ENCODE results near the gene TRIM29. TPM values are rescaled to one million over a fixed set of nuclear protein-coding genes. Genes with fewer than 3 reads are reported as not detected.
A peak's percentile ranks its signal among the peaks of the same experiment; 100 is the strongest.
"Not testable (repeated sequence)": the region's sequence is repeated elsewhere in the genome, so short reads cannot be mapped to it uniquely, and the experiment has no call there.

Gene TRIM29
- polyA plus RNA-seq, 1 donor from 2014 or later, result not detected

DNA sequence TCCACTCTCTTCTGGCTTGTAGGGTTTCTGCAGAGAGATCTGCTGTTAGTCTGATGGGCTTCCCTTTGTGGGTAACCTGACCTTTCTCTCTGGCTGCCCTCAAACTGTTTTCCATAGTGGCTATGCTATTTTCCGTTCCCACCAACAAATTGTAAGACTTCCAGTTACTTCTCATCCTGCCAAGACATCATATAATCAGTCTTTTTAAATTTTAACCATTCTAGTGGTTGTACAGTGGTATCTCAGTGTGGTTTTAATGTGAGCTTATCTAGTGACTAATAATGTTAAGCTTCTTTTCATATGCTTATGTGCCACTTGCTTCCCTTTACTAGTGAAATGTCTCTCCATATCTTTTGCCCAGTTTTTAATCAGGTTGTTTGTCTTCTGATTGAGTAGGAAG, 13.6 kb upstream of the TRIM29 start:
- peaks cover 26% of the 10 kb centered on the region for H3K27me3 Mint-ChIP-seq
- H3K4me3 Mint-ChIP-seq, result no peak overlapping the region
- H3K27ac Mint-ChIP-seq, result no peak overlapping the region
- H3K4me1 Mint-ChIP-seq, result no peaks in the 10 kb centered on the region
- no peaks in the 10 kb centered on the region for H3K36me3 Mint-ChIP-seq
- H3K9me3 Mint-ChIP-seq, result peaks cover 0 to 11% (median 9%) of the 10 kb centered on the region in 3 donors

DNA sequence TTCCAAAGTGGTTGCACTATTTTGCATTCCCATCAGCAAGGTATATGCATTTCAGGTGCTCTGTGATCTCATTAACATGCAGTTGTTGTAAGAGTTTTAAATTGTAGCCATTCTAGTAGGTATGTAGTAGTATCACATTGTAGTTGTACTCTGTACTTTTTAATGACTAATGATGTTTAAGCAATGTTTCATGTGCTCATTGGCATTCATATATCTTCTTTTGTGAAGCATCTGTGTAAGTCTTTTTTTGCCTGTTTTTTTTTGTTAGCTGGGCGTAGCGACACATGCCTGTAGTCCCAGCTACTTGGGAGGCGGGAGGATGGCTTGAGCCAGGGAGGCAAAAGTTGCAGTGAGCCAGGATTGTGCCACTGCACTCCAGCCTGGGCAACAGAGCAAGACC, 11.3 kb upstream of the TRIM29 start:
- Mint-ChIP-seq H3K27ac (no peak overlapping the region), H3K36me3 (no peaks in the 10 kb centered on the region), H3K4me3 (no peak overlapping the region), H3K9me3 (peaks cover 0 to 7% (median 4%) of the 10 kb centered on the region in 3 donors), H3K4me1 (no peaks in the 10 kb centered on the region), H3K27me3 (peaks cover 27% of the 10 kb centered on the region)

DNA sequence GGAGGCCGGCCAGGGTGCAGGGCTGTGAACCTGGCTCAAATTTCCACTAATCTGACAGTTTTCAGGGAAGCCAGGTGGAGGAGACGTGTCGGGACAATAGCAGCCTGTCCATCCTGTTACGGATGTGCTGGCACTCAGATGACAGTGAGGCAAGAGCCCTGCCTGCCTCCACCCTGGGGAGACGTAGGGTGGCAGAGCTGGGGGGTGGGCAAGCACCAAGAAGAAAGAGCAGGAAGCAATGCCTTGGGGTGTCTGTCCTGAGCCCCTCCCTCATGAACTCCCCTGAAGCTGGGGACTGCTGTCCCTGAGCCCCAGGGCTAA, 10.0 kb upstream of the TRIM29 start:
- no peaks in the 10 kb centered on the region for H3K36me3 Mint-ChIP-seq
- no peak overlapping the region for H3K27ac Mint-ChIP-seq
- no peak overlapping the region for H3K4me3 Mint-ChIP-seq
- peaks cover 0 to 7% (median 4%) of the 10 kb centered on the region in 3 donors for H3K9me3 Mint-ChIP-seq
- peaks cover 27% of the 10 kb centered on the region for H3K27me3 Mint-ChIP-seq
- H3K4me1 Mint-ChIP-seq, result no peaks in the 10 kb centered on the region

DNA sequence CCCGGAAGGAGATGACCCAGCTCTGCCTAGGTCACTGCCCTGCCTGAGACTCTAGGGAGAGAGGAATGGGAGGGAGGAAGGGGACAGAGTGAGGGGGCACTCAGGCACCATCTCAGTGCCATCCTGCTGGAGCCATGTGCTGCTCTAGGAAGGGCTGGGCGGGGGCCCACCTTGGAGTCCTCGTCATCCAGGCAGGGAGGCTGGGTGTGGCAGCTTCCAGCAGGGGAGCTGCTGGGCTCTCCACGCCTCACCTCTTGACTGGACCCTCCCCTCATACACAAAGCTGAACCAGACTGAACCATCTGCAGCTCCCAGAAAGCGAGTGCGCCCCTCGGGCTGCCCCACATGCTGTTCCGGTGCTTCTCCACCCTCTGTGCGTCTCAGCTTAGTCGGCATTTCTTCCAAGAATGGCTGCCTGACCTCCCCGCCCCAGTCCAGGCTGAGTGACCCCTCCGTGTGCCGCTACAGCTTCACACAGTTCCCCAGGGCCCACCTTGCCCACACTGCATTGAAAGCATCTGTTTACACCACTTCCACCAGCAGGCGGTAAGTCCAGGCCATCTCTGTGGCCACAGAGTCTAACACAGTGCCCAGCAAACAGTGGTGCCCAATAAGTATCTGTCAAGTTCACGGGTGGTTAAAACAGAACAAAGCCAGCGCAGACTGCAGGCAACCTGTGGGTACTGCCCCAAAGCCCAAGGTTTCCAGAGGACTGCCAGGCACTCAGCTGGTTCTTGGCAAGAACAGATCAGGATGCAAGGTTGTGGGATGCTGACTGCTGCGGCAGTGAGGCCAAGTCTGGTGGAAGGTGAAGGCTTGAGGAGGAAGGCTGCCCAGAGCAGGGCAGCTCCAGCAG, 9.4 kb upstream of the TRIM29 start:
- H3K4me3 Mint-ChIP-seq, result no peak overlapping the region
- H3K27ac Mint-ChIP-seq, result no peak overlapping the region
- peaks cover 27% of the 10 kb centered on the region for H3K27me3 Mint-ChIP-seq
- no peaks in the 10 kb centered on the region for H3K4me1 Mint-ChIP-seq
- H3K36me3 Mint-ChIP-seq, result no peaks in the 10 kb centered on the region
- peaks cover 0 to 7% (median 4%) of the 10 kb centered on the region in 3 donors for H3K9me3 Mint-ChIP-seq

DNA sequence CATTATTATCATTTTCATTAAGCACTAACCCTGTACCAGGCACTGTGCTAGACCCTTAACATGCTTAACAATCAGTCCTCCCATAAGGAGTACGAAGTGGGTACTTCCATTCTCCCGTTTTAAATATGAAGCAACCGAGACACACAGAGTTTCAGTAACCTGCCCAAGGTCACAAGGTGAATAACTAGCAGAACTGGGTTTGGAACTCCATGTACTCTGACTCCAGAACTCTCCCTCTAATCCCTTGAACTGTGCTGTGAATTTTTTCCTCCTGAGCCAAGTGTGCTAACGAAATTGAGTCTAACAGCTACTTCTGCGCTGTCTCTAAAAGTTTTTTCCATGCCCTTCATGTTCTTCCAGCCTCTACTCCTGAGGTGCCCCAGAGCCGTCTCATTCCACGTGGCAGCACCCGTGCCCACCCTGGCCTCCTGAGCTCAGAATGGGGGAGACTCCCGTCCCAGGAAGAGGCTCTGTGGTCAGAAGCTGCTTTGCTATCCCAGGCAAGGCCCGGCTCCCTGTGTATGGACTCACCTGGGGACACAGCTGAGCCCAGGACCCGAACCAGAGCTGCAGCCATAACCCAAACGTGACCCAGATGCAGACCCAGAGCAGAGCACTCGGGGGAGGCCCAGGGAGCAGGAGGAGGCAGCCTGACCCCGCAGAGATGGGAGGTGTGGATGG, 8.6 kb upstream of the TRIM29 start:
- Mint-ChIP-seq H3K27ac (no peak overlapping the region), H3K27me3 (peaks cover 27% of the 10 kb centered on the region), H3K4me3 (no peak overlapping the region), H3K36me3 (no peaks in the 10 kb centered on the region), H3K4me1 (no peaks in the 10 kb centered on the region), H3K9me3 (peaks cover 0 to 7% (median 4%) of the 10 kb centered on the region in 3 donors)

DNA sequence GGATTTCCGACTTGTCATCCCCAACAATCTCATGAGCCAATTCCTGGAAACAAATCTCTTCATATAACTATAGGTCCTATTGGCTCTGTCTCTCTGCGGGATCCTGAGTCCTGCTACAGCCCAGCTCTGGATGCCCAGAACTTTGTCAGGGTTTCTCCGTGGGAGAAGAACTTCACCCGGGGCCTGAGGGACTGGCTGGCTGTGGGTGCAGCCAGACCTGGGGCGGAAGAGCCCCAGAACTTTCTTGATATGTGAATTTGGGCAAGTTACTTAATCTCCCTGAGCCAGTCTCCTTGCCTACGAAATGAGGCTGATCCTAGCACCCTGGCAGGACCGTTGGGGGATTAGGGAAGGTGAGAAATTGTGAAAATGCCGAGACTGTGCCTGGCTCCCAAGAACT, 6.6 kb upstream of the TRIM29 start:
- no peak overlapping the region for H3K27ac Mint-ChIP-seq
- no peaks in the 10 kb centered on the region for H3K9me3 Mint-ChIP-seq
- H3K4me3 Mint-ChIP-seq, result no peak overlapping the region
- peaks cover 23% of the 10 kb centered on the region for H3K27me3 Mint-ChIP-seq
- H3K4me1 Mint-ChIP-seq, result no peaks in the 10 kb centered on the region
- no peaks in the 10 kb centered on the region for H3K36me3 Mint-ChIP-seq

- H3K4me3 Mint-ChIP-seq, H3K36me3 Mint-ChIP-seq, H3K4me1 Mint-ChIP-seq, H3K27ac Mint-ChIP-seq, H3K9me3 Mint-ChIP-seq: not testable (repeated sequence)
- peaks cover 21% of the 10 kb centered on the region for H3K27me3 Mint-ChIP-seq
Measured at GRCh38 chr11:120143472-120143871, 5.6 kb upstream of the TRIM29 start.

DNA sequence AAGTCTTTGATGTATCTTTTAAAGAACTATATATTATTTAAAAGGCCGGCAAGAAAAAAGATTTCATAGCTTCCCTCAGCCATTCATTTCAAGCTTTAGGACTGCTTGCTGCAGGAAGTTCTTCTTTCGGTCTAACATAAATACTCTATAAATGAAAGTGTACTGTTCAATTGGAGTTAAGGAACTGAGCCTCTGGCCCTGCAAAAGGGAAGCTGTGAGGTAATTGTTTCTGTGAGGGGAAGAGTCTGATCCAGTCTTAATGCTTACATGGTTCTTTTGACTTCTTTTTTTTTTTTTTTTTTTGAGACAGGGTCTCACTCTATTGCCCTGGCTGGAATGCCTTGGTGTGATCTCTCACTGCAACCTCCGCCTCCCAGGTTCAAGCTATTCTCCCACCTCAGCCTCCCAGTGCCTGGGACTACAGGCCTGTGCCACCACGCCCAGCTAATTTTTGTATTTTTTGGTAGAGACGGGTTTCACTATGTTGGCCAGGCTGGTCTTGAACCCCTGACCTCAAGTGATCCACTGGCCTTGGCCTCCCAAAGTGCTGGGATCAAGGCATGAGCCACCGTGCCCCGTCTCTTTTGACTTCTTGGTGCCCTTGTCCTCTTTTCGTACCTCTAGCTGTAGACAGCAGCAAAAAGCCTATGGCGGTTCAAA, 4.7 kb upstream of the TRIM29 start:
- Mint-ChIP-seq H3K27ac (no peak overlapping the region), H3K36me3 (no peaks in the 10 kb centered on the region), H3K27me3 (peaks cover 16% of the 10 kb centered on the region), H3K4me1 (no peaks in the 10 kb centered on the region), H3K9me3 (no peaks in the 10 kb centered on the region), H3K4me3 (no peak overlapping the region)

GRCh38 chr11:120141768-120142423, 4.0 kb upstream of the TRIM29 start:
- H3K27me3 Mint-ChIP-seq, result peaks cover 16% of the 10 kb centered on the region
- H3K27ac Mint-ChIP-seq, result no peak overlapping the region
- H3K9me3 Mint-ChIP-seq, result no peaks in the 10 kb centered on the region
- H3K36me3 Mint-ChIP-seq, result no peaks in the 10 kb centered on the region
- no peak overlapping the region for H3K4me3 Mint-ChIP-seq
- H3K4me1 Mint-ChIP-seq, result no peaks in the 10 kb centered on the region

DNA sequence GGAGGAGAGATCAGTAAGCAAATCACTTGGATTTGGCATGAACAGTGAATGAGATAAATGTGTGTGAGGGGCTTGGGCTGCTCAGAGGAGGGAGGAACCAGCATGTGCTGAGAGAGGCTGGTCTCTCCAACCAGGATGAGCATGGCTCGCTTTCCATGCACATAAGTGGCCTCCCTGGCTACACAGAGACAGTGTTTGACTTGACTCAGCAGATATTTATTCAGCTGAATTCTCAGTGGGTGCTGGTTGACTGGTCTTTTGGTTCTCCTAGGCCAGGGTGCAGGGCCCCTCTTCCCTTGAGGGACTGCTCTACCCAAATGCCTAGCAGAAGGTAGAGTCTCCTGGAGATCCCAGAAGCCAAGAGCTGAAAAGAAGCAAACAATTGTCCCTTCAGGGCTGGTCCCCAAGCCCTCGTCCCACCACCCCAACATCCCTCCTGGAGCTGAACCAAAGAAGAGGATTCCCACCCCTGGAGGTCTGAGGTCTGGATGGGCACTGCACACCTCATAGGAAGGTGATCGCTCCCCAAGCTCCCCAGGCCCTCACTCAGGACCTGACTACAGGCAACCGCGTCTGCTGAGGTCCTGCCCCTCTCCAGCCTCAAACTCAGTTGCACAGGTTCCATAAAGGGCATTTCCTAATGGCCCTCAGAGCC, 3.3 kb upstream of the TRIM29 start:
- H3K4me1 Mint-ChIP-seq, result no peaks in the 10 kb centered on the region
- H3K36me3 Mint-ChIP-seq, result no peaks in the 10 kb centered on the region
- no peaks in the 10 kb centered on the region for H3K9me3 Mint-ChIP-seq
- H3K27ac Mint-ChIP-seq, result no peak overlapping the region
- H3K4me3 Mint-ChIP-seq, result no peak overlapping the region
- peaks cover 16% of the 10 kb centered on the region for H3K27me3 Mint-ChIP-seq

GRCh38 chr11:120139316-120140069, 1.6 kb upstream of the TRIM29 start:
- Mint-ChIP-seq H3K36me3 (no peaks in the 10 kb centered on the region), H3K27ac (peak overlapping the region in 2 of 3 donors; percentile 21 to 73), H3K4me1 (no peaks in the 10 kb centered on the region), H3K9me3 (no peaks in the 10 kb centered on the region), H3K4me3 (no peak overlapping the region), H3K27me3 (peaks cover 6% of the 10 kb centered on the region)

- Mint-ChIP-seq H3K27me3 (peaks cover 6% of the 10 kb centered on the region), H3K4me1 (no peaks in the 10 kb centered on the region), H3K27ac (no peak overlapping the region), H3K9me3 (no peaks in the 10 kb centered on the region), H3K36me3 (no peaks in the 10 kb centered on the region), H3K4me3 (no peak overlapping the region)
Measured at GRCh38 chr11:120137187-120137610, 714 bp downstream of the TRIM29 start.

GRCh38 chr11:120136356-120136755, 1.6 kb downstream of the TRIM29 start:
- peaks cover 6% of the 10 kb centered on the region for H3K27me3 Mint-ChIP-seq
- H3K4me3 Mint-ChIP-seq, result no peak overlapping the region
- H3K36me3 Mint-ChIP-seq, result no peaks in the 10 kb centered on the region
- H3K9me3 Mint-ChIP-seq, result no peaks in the 10 kb centered on the region
- no peak overlapping the region for H3K27ac Mint-ChIP-seq
- no peaks in the 10 kb centered on the region for H3K4me1 Mint-ChIP-seq

- H3K27ac Mint-ChIP-seq, result no peak overlapping the region
- peaks cover 5% of the 10 kb centered on the region for H3K27me3 Mint-ChIP-seq
- H3K4me1 Mint-ChIP-seq, result no peaks in the 10 kb centered on the region
- H3K4me3 Mint-ChIP-seq, result peak overlapping the region in 1 of 4 donors; percentile 17
- H3K36me3 Mint-ChIP-seq, result no peaks in the 10 kb centered on the region
- H3K9me3 Mint-ChIP-seq, result no peaks in the 10 kb centered on the region
Measured at GRCh38 chr11:120135838-120136237, 2.1 kb downstream of the TRIM29 start.
